HG03442 (cell line): ENCODE results near the gene C1QL1.
"Not testable (repeated sequence)": the region's sequence is repeated elsewhere in the genome, so short reads cannot be mapped to it uniquely, and the experiment has no call there.

Experiments
- ATAC-seq: cut with Tn5 transposase; IDR thresholded peaks from one replicate; pipeline ENCODE4 v1.9.1; 2021; ENCODE audit warnings: mild to moderate bottlenecking, moderate library complexity; ENCODE audit not compliant: unreplicated experiment

Gene C1QL1

GRCh38 chr17:44965481-44966234 lies 2.4 kb downstream of the C1QL1 start:
- ATAC-seq, result no peak

GRCh38 chr17:44961921-44962350 lies 6.2 kb downstream of the C1QL1 start:
- no peak for ATAC-seq

GRCh38 chr17:44960691-44961090 lies 7.4 kb downstream of the C1QL1 start:
- ATAC-seq, result no peak

- ATAC-seq, result no peak
Observed at GRCh38 chr17:44959821-44960531, 8.1 kb downstream of the C1QL1 start.

GRCh38 chr17:44956998-44957981 lies 10.8 kb downstream of the C1QL1 start:
- ATAC-seq, result no peak

- ATAC-seq, result no peak
Observed at GRCh38 chr17:44955674-44956425, 12.3 kb downstream of the C1QL1 start.

- ATAC-seq, result no peak
Observed at GRCh38 chr17:44952946-44953475, 15.1 kb downstream of the C1QL1 start.

GRCh38 chr17:44948315-44948795 lies 19.7 kb downstream of the C1QL1 start:
- no peak for ATAC-seq

- peak; percentile 86 for ATAC-seq
Observed at GRCh38 chr17:44947461-44948314, 20.4 kb downstream of the C1QL1 start, which contains the start of gene KIF18B. TSS of gene KIF18B (minus strand) at chr17:44947773. CDS start at chr17:44936344, 11,429 bp downstream.

- ATAC-seq, result not testable (repeated sequence)
Observed at GRCh38 chr17:44945652-44946051, 22.5 kb downstream of the C1QL1 start.

- no peak for ATAC-seq
Observed at GRCh38 chr17:44942456-44942855, 25.6 kb downstream of the C1QL1 start.

GRCh38 chr17:44941712-44942331 lies 26.3 kb downstream of the C1QL1 start:
- ATAC-seq, result no peak

GRCh38 chr17:44940768-44941167 lies 27.3 kb downstream of the C1QL1 start:
- no peak for ATAC-seq

- ATAC-seq, result no peak
Observed at GRCh38 chr17:44940317-44940716, 27.8 kb downstream of the C1QL1 start.

GRCh38 chr17:44935116-44935515 lies 33.0 kb downstream of the C1QL1 start:
- no peak for ATAC-seq

GRCh38 chr17:44934745-44935105 lies 33.4 kb downstream of the C1QL1 start:
- no peak for ATAC-seq

GRCh38 chr17:44933824-44934744 lies 34.0 kb downstream of the C1QL1 start:
- ATAC-seq, result no peak

GRCh38 chr17:44932787-44933097 lies 35.4 kb downstream of the C1QL1 start:
- ATAC-seq, result no peak
